GM21526 (cell line): ENCODE results near the gene WIPI1.

Source experiments
- ATAC-seq: cut with Tn5 transposase; IDR thresholded peaks from one replicate; pipeline ENCODE4 v1.9.1; 2021; ENCODE audit warnings: moderate library complexity; ENCODE audit not compliant: unreplicated experiment, low FRiP score

WIPI1 gene

DNA sequence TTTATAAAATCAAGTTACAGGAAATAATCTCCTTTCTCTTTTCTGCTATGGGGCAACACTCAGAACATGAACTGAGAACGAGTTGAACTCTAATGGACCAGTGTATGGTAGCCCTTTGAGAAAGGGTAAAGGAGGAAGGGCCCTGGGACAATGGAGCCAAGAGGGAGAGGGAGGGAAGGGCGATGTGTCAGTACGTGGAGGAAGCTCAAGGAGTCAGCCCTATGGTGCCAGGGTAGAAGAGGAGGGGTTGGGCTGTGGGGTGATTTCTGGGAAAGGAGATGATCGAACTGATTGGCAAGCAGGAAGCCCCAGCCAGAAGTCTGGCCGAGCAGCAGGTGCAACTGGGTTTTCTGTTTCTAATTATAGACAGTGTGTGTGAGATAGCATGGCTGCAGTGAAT lies 4.3 kb upstream of the WIPI1 start:
- no peak for ATAC-seq

DNA sequence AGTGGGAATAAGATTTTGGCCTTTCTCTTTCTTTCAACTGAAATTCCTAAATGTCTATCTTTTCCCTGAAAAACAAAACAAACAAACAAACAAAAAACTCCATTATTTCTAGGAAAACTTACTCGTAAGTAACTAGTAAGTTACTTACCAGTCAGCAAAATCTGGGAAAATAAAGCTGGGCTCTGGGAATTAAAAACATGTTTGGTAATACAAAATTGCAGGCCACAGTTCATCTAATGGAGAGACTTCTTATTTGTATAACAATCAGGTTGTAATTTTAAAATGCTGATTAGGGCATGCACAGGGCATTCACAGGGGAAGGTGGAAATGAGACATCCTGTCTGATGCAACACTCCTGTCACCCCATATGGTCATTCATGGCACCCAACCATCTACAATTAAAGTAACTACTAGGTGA lies 3.8 kb upstream of the WIPI1 start:
- no peak for ATAC-seq

DNA sequence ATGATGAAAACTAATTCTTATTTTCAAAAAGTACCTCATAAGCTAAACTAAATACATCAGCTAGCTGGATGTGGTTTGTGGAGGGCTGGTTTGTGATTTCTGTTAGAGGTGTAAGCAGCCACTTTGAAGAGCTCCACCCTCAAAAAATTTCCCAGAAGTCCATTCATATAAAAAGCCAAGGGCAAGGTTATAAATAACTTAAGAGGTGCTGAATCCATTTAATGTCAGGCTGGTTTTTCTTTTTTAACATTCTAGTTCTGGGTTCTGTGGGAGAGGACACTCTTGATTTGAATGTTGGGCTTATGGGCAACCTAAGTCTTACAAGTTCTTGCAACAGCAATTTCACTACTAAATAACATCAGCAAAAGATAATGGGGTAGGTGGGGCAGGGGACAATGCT lies 3.4 kb upstream of the WIPI1 start:
- no peak for ATAC-seq

DNA sequence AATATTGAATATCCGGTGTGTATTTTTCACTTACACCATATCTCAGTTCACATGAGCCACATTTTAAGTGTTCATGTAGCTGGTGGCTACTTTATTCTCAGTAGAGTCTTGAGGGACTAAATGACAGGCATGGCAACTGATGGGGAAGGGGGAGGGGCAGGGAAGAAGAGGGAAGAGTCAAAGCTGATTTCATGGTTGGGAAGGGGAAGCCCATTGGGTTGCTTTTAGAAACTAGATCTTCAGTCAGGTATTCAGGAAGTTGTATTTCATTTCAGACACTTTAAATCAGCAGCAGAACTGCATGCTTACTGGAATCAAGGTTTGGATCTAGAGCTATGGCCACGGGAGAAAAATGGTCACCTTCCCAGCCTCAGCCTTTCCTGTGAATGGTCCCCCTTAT lies 2.9 kb upstream of the WIPI1 start:
- no peak for ATAC-seq

DNA sequence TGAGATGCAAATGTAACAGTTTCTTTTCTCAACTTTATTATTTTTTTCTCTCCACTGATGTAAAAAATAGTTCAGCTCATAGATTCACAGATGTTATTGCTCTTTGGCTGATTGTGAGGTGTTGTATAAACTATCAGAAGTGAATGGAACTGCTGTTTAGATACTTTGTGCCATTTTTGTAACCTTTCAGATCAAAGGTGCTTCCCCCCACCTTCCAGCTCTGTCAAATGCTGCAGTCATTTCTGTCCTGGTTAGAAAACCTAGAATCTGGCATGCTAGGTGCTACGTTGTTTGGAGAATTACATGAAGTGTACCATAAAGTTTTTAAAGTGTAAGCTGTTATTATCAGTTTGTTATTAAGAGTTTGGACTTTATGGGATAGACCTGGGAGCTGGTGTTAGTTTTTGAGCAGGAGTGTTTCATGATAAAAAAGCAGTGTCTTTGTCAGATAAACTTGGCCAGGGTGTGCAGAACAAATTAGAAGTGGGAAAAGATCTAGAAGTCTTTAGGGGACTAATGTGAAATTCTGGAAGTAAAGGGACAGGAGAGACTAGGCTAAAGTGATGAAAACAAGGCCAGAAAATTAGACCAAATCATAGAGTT lies 1.8 kb upstream of the WIPI1 start:
- ATAC-seq, result peak; percentile 27

DNA sequence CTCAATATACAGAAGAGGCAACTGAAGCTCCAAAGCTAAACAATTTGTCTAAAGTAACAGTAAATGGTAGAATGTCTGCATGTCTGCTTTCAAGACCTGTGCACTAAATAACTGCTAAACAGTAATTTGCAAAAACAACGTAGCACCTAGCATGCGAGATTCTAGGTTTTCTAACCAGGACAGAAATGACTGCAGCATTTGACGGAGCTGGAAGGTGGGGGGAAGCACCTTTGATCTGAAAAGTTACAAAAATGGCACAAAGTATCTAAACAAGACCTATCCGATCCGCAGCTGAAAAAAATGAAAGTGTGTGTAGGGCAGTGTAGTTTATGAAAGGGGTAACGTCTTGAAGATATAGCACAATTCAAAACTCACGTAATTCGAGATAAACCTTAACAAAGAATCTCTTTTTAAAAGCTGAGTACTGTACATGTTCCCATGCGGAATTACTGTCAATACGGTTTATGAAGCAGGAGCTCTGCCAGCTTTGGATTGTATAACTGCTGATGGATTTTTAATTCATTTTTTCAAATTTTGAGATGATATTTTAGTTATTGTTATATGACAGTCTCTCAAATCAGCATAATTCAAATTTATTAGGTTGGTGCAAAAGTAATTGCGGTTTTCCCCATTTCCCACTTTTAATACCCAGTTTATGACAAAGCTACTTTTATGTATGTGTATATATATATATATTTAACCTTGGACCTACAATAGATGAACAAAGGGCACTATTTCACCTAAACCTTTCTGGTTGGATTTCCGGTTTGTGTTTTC lies 1.2 kb upstream of the WIPI1 start:
- no peak for ATAC-seq

DNA sequence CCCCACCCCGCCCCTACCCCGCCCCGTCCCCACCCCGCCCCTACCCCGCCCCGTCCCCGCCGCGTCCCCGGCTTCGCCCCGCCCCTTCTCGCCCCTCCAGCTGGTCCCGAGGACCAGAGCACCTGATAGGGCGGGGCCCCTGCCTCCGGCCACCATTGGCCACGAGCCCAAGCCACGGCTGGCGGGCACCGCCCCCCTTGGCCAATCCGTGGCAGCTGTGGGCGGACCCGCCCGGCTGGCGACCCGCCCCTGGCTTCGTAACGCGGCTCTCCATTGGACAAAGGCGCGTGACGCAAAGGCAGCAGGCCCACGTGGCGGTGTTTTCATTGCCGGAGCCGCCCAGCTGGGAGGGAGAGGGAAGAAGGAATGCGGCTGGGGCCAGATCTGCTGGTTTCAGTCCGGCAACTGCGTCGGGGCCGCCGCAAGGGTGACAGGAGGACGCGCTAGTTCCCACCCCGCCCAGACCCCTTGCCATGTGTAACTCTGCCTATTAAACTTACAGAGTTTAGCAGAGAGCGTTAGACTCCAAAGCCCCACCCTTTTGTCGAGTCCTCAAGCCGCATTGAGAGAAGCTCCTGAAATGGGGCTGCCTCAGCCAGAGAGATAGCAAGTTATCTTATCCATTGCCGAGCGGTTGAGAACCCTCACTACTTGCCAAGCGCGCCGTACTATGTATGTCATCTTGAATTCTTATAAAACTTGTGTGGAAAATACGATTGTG lies 403 bp upstream of the WIPI1 start:
- peak; percentile 71 for ATAC-seq

DNA sequence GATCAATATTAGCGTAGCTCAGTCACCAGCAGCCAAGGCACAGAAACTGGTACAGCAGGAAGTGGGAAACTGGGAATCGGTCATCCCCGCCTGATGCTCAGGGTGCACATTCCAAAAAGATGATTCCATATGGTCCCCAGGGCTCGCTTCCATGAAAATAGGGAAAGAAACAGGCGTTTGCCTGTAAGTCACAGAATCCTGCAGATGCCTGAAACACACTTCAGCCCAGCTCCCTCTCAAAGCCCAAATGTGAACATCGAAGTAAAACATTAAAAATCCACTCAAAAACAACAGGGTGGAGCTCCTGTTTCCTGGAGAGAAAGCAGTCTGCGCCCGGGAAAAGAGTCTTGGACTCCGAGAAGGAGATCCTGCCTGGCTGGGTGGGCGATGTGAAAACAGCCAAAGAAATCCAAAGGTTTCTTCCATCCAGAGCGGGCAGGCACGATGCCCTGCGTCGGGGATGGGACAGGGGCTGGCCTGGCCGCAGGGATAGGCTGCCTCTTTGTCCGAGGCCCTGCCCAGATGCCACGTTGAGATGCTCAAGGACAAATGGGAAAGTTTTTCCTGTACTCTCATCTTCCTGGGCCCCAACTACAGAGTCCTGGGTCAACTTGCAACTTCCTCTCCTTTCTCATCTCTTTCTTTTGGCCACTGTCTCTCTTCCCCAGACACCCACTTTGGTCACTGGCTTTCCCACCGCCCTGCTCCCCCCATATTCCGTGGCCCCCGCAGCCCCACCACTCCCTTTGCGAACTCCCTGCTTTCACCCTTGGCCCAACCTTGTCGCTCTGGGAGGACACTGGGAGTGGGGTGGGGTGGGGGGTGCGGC lies 743 bp downstream of the WIPI1 start:
- no peak for ATAC-seq

DNA sequence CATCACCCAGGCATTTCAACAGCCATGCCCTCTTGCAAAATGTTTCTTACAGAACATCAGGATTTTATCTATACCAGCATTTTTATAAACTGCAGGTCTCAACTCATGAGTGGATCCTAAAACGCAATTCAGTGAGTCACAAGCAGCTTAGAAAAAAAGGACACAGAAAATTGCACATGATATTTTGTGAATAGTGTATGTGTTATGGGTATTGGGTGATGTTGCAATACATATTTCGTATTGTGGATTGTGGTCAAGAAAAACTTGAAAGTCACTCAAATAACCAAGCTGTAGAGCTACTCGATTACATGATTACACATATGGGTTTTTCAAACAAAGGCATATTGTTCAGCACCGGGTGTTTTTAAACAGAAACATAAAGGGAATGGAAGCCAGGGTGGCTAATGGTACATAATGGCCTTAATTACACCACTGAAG lies 1.4 kb downstream of the WIPI1 start:
- ATAC-seq, result no peak

DNA sequence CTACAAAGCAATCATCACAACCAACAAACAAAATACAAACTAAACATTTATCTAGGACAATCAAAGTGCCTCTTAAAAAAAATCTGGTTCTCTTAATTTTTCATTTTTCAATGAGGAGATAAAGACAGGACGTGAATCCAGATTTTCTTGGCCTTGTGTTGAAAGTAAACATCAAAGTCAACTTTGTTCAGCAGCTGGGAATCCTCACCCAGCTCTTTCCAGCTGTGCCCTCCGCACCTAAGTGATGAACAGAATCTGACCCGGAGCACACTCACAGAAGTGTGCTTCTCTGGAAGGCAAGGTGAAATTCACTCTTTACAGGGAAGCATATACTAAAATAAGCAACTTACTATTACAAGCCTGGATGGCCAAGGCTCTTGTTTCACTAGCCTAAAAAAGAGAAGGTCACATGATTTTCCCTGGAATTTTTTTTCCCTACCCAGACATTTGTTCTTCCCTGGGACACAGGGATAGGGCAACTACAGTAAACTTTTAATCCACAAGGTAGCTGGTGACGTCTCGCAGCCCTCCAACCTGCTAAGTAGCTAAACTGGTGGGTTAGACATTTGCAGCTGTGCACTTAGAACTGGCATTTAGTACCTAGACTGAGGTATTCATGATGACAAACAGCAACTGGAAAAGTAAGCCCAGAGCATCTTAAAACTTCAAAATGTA lies 3.2 kb downstream of the WIPI1 start:
- ATAC-seq, result no peak

DNA sequence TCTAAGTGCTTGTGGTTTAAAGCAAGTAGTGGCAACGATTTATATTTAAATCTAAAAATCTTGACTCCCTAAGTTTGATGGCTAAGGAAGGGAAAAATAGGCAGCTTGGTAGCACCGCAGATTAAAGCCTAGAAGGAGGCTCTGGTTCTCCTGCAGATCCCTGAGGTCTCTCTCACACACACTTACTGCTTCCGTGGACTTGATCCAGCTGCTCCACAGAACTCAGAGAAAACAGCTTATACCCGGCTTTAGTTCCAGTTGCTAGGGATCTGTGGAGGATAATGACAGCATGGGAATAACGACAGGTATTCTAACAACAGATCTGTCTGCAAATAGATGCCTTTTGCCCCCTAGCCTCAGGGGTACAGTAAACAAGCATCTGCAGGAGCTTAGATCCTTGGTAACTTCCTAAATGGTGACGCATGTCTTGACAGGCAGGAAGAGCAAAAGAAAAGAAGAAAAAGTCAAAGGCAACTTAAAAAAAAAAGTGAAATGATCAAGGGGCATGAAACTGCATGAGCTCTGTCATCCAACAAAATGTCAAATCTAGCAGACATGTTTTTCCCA lies 4.5 kb downstream of the WIPI1 start:
- no peak for ATAC-seq

DNA sequence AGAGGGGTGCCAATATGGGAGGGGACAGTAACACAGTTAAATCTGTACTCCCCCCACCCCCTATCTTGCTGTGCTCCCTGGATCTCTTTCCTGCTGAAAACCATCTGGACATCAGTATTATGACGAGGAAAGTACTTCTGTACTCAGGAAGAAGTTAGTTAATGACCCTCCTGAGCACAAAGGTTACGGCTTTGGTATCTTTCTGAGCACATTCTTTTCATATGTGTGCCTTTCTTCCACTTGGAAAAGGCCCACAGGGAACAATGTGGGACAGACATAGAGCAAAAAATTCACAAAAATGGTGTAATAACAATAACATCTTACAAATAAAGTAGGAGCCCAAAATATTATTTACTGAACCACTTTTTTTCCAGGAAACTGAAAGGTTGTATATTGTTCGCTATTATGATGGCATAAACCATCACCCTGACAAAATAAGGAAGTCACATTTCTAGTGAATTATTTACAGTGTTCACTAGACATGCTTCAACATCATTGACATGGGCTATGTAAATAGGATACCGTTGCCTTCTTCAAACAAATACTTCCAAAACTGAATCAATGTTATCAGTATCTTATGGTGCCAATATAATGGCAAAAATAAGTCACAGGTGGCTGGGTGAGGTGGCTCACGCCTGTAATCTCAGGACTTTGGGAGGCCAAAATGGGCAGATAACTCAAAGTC lies 5.5 kb downstream of the WIPI1 start:
- no peak for ATAC-seq

DNA sequence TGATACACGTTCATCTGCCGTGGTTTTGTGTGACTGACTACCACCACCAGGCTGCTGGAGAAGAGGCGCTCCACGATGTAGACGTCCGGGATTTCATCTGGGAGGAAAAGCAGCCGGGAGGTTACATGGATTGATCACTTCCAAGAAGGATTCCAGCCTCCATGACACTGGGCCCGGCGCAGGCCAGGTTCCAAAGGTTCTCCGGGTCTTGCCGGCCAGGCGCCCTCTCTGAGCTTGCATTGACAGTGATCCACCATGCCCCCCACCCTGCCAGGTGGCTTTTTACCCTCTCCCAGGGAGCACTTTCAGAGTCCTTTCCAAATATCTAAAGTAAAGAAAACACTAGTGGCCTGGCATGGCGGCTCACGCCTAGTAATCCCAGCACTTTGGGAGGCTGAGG lies 6.5 kb downstream of the WIPI1 start:
- no peak for ATAC-seq

DNA sequence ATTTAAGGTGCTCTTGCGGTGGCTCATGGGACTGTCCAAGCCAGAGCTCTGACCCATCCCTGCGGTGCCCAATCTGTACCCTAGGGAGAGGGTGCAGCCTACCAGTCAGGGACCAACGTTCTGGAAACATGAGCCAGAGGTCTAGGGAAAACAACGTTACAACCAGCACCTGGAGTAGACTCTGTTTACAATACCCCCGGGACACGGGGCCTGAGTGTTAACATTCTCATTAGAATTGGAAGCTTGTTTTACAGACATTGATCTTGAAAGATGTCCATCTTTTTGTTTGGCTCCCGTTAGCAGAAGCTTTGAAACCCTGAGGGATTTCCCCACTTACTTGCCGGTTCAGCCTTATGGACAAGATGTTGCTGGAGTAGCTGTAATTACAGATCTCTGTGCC lies 6.9 kb downstream of the WIPI1 start:
- ATAC-seq, result no peak

DNA sequence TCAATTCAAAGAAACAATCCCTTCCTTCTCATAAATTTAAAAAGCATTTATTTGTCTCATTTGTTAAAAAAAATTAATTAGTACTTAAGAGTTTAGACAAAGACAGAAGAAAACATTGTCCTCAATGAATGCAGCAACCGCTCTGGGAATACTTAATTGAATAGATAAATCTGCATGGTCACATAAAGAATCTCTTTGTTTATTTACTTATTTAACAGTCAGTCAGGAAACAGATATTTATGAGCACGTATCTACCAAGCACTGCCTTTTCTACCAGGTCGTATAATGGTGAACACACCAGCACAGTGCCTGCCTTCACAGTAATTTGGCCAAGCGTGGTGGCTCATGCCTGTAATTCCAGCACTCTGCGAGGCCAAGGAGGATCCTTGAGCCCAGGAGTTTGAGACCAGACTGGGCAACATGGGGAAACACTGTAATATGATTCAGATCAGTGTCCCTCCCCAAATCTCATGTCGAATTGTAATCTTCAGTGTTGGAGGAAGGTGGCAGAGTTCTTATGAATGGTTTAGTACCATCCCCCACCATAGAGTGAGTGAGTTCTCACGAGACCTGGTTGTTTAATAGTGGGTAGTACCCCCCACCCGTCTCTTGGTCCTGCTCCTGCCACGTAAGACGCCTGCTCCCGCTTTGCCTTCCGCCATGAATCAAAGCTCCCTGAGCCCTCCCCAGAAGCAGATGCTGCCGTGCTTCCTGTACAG lies 8.1 kb downstream of the WIPI1 start:
- no peak for ATAC-seq

DNA sequence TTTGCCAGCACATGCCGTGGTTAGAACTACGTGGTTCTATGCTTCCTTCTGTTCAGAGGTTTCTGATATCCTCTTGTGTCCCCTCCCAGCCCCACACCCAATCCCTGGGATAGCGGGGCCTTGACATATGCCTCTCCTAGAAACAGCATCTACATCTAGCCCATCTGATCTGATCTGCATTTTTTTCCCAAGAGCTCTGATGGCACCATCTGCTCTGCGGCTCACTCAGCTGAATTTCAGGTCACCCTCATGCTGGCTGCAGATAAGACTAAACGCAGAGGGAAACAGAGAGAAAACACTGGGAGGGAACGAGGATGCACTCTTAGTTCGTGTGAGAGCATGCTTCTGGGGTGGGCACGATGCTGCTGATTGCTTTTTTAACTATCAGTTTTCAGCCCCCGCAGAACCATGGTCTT lies 10.7 kb downstream of the WIPI1 start:
- ATAC-seq, result no peak

DNA sequence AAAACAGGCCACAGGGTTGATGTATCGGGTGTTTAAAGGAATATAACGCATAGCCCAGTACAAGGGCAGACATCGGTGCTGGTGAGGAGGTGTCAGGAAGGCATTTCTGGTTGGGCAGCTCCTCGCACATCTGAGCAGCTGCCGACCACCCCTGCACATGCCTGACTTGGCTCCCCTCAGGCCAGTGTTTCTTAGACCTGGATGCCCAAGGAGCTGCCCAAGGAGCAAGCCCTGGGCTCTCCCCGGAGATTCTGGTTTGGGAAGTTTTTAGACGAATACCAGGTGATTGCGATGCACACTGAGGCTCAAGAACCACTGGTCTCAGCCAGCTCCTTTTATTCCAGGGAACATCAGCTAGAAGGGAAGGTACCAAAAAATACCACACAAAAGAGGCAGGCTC lies 11.6 kb downstream of the WIPI1 start:
- ATAC-seq, result no peak

DNA sequence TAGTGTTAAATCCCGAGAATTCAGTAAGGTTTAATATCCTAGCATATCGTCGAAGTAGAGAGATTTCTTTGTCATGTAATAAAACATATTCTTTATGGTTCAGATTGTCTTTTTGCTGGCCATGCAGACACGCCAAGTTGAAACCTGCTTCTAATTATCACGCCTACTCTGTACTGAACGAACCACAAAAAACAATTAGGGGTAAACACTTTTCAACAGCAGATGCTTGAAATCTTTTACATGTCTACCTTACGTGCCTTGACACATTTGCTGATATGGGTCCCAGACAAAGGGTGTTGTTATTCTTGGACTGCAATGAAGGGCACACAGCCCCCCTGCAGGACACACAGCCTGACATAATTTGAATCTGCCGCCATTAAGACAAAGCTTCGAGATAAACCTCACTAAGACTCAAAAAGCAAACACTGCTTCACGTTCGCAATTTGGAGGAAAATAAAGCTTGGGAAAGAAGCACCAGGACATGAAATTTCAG lies 13.3 kb downstream of the WIPI1 start:
- ATAC-seq, result no peak
